Measurements from ENCODE around the gene TNRC6B. TPM values are rescaled to one million over a fixed set of nuclear protein-coding genes. Genes with fewer than 3 reads are reported as not detected.
A peak's percentile ranks its signal among the peaks of the same experiment; 100 is the strongest.

Gene TNRC6B
- total RNA-seq, 2 experiments from 2014 or later, result 37.0 to 63.7 TPM

GRCh38 chr22:40178417-40179409, 988 bp downstream of the TNRC6B start:
- TF ChIP-seq EZH2phosphoT487 (IDR thresholded peaks at IDR 0.05; ENCODE audit: borderline replicate concordance, low read depth, low read length), result no peak
- no peak for TF ChIP-seq CTCF (conservative IDR thresholded peaks at IDR 0.05; ENCODE audit: low read length)
- Histone ChIP-seq H4K20me1 (ENCODE audit: insufficient read depth, low read length) (peaks cover 4% of the 10 kb centered on the region; the same call in 1 of the 2 replicates), H3K9me3 (ENCODE audit: low read length) (no peaks in the 10 kb centered on the region), H2AFZ (ENCODE audit: low read length) (peak overlapping the region; percentile 60; the same call in 1 of the 2 replicates), H3K27ac (ENCODE audit: low read depth, low read length, poor library complexity, severe bottlenecking) (peak overlapping the region; percentile 94), H3K4me2 (ENCODE audit: low read length) (peak overlapping the region; percentile 92), H3K4me1 (ENCODE audit: insufficient read depth, low read length, poor library complexity, severe bottlenecking) (peaks cover 44% of the 10 kb centered on the region), H3K9me2 (ENCODE audit: insufficient read depth, low read length) (no peaks in the 10 kb centered on the region), H3K79me2 (ENCODE audit: insufficient read depth, low read depth, low read length) (peaks cover 67% of the 10 kb centered on the region), H3K4me3 (ENCODE audit: low read depth, low read length, poor library complexity, severe bottlenecking) (peak overlapping the region; percentile 91), H3K36me3 (ENCODE audit: insufficient read depth, low read length) (no peaks in the 10 kb centered on the region; the same call in 1 of the 2 replicates)
- peak; percentile 70 for DNase-seq (ENCODE audit: low spot score)
- POLR2A ChIA-PET, result interaction anchor here (1.0 to 1.8 kb wide), 5 partner anchors 10 to 187 kb away, joined by 3 to 5 read pairs (median 3); no protein-coding TSS in a partner anchor
- intact Hi-C loops (cut with micrococcal nuclease; ENCODE audit: unreplicated experiment), result loop anchor here (1.0 to 10.0 kb wide), 4 partner anchors 34 to 644 kb away; partner anchors contain the start of genes ADSL and RPS19BP1
- TSS peak; percentile 91 for BruUV-seq (replicated peaks)
- CTCF ChIA-PET (ENCODE audit: unreplicated experiment), result no interaction called here

- BruUV-seq (replicated peaks), result no TSS peak
- peaks cover 44% of the 10 kb centered on the region for H3K4me1 ChIP-seq (ENCODE audit: insufficient read depth, low read length, poor library complexity, severe bottlenecking)
- POLR2A ChIA-PET, result interaction anchor here (1.3 to 1.8 kb wide), 3 partner anchors 9 to 14 kb away, joined by 3 to 5 read pairs (median 4); no protein-coding TSS in a partner anchor
- H3K9me2 ChIP-seq (ENCODE audit: insufficient read depth, low read length), result no peaks in the 10 kb centered on the region
- peaks cover 75% of the 10 kb centered on the region for H3K79me2 ChIP-seq (ENCODE audit: insufficient read depth, low read depth, low read length)
- H3K36me3 ChIP-seq (ENCODE audit: insufficient read depth, low read length), result no peaks in the 10 kb centered on the region; the same call in 1 of the 2 replicates
- H3K9me3 ChIP-seq (ENCODE audit: low read length), result no peaks in the 10 kb centered on the region
- no peak overlapping the region for H2AFZ ChIP-seq (ENCODE audit: low read length)
- no peak for DNase-seq (ENCODE audit: low spot score)
- intact Hi-C loops (cut with micrococcal nuclease; ENCODE audit: unreplicated experiment), result loop anchor here (1.0 to 10.0 kb wide), 3 partner anchors 33 to 645 kb away; partner anchors contain the start of gene RPS19BP1
- TF ChIP-seq EZH2phosphoT487 (IDR thresholded peaks at IDR 0.05; ENCODE audit: borderline replicate concordance, low read depth, low read length), result no peak
- TF ChIP-seq CTCF (conservative IDR thresholded peaks at IDR 0.05; ENCODE audit: low read length), result no peak
- peaks cover 4% of the 10 kb centered on the region; the same call in 1 of the 2 replicates for H4K20me1 ChIP-seq (ENCODE audit: insufficient read depth, low read length)
- CTCF ChIA-PET (ENCODE audit: unreplicated experiment), result no interaction called here
- peak overlapping the region; percentile 92 for H3K4me2 ChIP-seq (ENCODE audit: low read length)
- H3K27ac ChIP-seq (ENCODE audit: low read depth, low read length, poor library complexity, severe bottlenecking), result peak overlapping the region; percentile 94
- peak overlapping the region; percentile 91 for H3K4me3 ChIP-seq (ENCODE audit: low read depth, low read length, poor library complexity, severe bottlenecking)
Measured at GRCh38 chr22:40179526-40179925, 1.8 kb downstream of the TNRC6B start.

Measured in OCI-LY7 (cell line).